Measurements from ENCODE around the gene DEDD. TPM values are rescaled to one million over a fixed set of nuclear protein-coding genes. Genes with fewer than 3 reads are reported as not detected.
A peak's percentile ranks its signal among the peaks of the same experiment; 100 is the strongest.

Gene DEDD
- total RNA-seq, 1 donor from 2014 or later = 46.9 TPM

DNA sequence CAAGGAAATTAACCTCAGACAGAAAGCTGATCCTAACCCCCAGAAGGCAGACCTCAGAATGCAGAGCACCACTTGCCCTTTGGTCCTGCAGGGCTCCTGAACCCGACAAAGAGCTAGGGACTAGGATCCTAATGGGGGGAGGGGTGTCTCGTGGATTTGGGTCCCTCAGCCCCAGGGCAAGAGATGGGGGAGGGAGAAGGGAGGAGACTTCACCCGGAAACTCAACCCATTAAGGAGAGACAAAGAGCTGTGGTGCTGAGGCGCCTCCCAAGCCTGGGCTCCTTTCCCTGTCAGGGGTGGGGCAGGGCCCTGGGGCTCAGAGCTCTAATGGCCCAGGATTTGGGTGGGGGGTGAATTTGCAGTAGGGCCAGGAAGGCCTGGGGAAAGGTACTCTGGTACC, 46.0 kb downstream of the DEDD start:
- Mint-ChIP-seq H3K36me3 (ENCODE audit: insufficient read depth) (no peaks in the 10 kb centered on the region), H3K9me3 (ENCODE audit: low read depth) (no peaks in the 10 kb centered on the region), H3K4me1 (ENCODE audit: low read depth) (peaks cover 35% of the 10 kb centered on the region), H3K4me3 (ENCODE audit: low read depth) (no peak overlapping the region), H3K27ac (no peak overlapping the region), H3K27me3 (no peaks in the 10 kb centered on the region)
- no peak for DNase-seq (ENCODE audit: low spot score, unreplicated experiment)
- TF ChIP-seq, protein P1, sequence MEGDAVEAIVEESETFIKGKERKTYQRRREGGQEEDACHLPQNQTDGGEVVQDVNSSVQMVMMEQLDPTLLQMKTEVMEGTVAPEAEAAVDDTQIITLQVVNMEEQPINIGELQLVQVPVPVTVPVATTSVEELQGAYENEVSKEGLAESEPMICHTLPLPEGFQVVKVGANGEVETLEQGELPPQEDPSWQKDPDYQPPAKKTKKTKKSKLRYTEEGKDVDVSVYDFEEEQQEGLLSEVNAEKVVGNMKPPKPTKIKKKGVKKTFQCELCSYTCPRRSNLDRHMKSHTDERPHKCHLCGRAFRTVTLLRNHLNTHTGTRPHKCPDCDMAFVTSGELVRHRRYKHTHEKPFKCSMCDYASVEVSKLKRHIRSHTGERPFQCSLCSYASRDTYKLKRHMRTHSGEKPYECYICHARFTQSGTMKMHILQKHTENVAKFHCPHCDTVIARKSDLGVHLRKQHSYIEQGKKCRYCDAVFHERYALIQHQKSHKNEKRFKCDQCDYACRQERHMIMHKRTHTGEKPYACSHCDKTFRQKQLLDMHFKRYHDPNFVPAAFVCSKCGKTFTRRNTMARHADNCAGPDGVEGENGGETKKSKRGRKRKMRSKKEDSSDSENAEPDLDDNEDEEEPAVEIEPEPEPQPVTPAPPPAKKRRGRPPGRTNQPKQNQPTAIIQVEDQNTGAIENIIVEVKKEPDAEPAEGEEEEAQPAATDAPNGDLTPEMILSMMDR (IDR thresholded peaks at IDR 0.05; ENCODE audit: unreplicated experiment) = no peak

DNA sequence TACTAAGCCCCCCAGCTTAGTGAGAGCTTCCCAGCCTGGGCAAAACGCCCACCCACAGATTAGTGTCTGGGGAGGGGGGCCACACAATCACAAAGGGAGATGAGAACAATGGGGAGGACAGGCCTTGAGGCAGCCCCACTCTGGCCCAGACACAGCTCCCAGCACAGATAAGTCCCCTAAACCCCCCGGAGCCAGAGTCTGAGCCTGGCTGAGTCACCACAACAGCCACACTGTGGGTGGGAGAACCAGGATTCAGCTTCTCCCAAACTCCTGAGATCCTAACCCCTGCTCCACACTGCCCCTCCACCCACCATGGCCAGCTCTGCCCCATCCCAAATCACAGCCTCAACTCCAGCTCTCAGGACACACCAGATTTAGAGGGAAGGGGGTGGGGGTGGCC, 47.3 kb downstream of the DEDD start:
- no peak overlapping the region for H3K4me3 Mint-ChIP-seq (ENCODE audit: low read depth)
- no peaks in the 10 kb centered on the region for H3K9me3 Mint-ChIP-seq (ENCODE audit: low read depth)
- no peaks in the 10 kb centered on the region for H3K27me3 Mint-ChIP-seq
- DNase-seq (ENCODE audit: low spot score, unreplicated experiment) = no peak
- H3K27ac Mint-ChIP-seq = peak overlapping the region; percentile 98
- peaks cover 35% of the 10 kb centered on the region for H3K4me1 Mint-ChIP-seq (ENCODE audit: low read depth)
- TF ChIP-seq, protein P1 (IDR thresholded peaks at IDR 0.05; ENCODE audit: unreplicated experiment) = no peak
- H3K36me3 Mint-ChIP-seq (ENCODE audit: insufficient read depth) = no peaks in the 10 kb centered on the region

GRCh38 chr1:161084597-161084988, 47.9 kb downstream of the DEDD start:
- H3K27ac Mint-ChIP-seq = peak overlapping the region; percentile 98
- H3K4me3 Mint-ChIP-seq (ENCODE audit: low read depth) = peak overlapping the region; percentile 34
- no peak for DNase-seq (ENCODE audit: low spot score, unreplicated experiment)
- H3K36me3 Mint-ChIP-seq (ENCODE audit: insufficient read depth) = no peaks in the 10 kb centered on the region
- H3K9me3 Mint-ChIP-seq (ENCODE audit: low read depth) = no peaks in the 10 kb centered on the region
- H3K4me1 Mint-ChIP-seq (ENCODE audit: low read depth) = peaks cover 35% of the 10 kb centered on the region
- TF ChIP-seq, protein P1 (IDR thresholded peaks at IDR 0.05; ENCODE audit: unreplicated experiment) = no peak
- H3K27me3 Mint-ChIP-seq = no peaks in the 10 kb centered on the region

GRCh38 chr1:161083748-161084596, 48.5 kb downstream of the DEDD start:
- Mint-ChIP-seq H3K4me1 (ENCODE audit: low read depth) (peaks cover 33% of the 10 kb centered on the region), H3K36me3 (ENCODE audit: insufficient read depth) (no peaks in the 10 kb centered on the region), H3K4me3 (ENCODE audit: low read depth) (no peak overlapping the region), H3K9me3 (ENCODE audit: low read depth) (no peaks in the 10 kb centered on the region), H3K27ac (peak overlapping the region; percentile 98), H3K27me3 (no peaks in the 10 kb centered on the region)
- TF ChIP-seq, protein P1 (IDR thresholded peaks at IDR 0.05; ENCODE audit: unreplicated experiment) = no peak
- no peak for DNase-seq (ENCODE audit: low spot score, unreplicated experiment)

GRCh38 chr1:161082996-161083747, 49.3 kb downstream of the DEDD start:
- Mint-ChIP-seq H3K9me3 (ENCODE audit: low read depth) (no peaks in the 10 kb centered on the region), H3K27me3 (no peaks in the 10 kb centered on the region), H3K4me3 (ENCODE audit: low read depth) (no peak overlapping the region), H3K27ac (peak overlapping the region; percentile 98), H3K36me3 (ENCODE audit: insufficient read depth) (no peaks in the 10 kb centered on the region), H3K4me1 (ENCODE audit: low read depth) (peaks cover 31% of the 10 kb centered on the region)
- peak; percentile 52 for DNase-seq (ENCODE audit: low spot score, unreplicated experiment)
- TF ChIP-seq, protein P1 (IDR thresholded peaks at IDR 0.05; ENCODE audit: unreplicated experiment) = no peak
